ENCODE measurements around the gene FEZ2.

FEZ2 gene

DNA sequence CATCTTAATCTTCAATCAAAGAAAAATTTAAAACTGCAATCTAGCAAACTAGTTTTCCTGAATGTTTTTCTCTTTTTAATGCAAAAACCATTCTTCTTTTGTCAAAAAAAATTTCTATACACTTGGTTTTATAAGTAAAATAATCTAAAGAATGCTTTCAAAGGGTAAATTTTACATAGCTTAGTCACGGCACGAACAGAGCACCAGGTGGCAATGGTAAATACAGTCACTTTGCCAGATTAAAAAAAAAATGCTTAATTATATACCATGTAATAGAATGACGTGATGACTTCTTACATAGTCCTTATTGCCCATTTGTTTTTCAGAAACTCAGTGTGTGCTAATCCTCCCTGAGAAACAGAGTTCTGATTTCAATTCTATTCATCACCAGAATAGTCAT, 10.4 kb downstream of the FEZ2 start:
- H3K4me3 ChIP-seq (ENCODE audit: low read depth, low read length): no peak overlapping the region

DNA sequence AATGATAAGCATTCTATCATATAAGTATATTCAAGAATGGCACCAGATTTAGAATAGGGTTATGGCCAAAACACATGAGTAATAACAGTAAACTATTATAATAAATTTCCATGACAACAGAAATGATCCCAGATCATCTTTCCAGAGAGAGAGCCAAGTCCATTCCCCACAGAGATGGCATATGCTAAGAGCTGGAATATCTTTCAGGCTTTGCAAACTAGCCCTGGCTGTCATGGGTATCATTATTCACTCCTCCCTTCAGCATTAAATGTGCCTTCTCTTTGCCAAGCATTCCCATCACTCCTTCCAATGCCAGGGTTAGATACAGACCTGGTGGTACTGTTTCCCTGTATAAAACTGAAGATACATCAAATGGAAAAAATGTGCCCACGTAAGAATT, 10.9 kb downstream of the FEZ2 start:
- H3K4me3 ChIP-seq (ENCODE audit: low read depth, low read length): no peak overlapping the region

DNA sequence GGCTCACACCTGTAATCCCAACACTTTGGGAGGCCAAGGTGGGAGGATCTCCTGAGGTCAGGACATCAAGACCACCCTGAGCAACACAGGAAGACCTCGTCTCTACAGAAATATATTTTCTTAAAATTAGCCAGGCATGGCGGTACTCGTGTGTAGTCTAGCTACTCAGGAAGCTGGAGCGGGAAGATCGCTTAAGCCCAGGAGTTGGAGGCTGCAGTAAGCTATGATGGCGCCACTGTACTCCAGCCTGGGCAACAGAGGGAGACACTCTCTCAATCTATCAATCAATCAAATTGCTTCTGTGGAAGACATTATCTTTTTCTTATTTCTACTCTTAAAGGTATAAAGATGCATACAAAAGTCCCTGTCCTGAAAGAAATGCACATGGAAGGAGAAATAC, 11.3 kb downstream of the FEZ2 start:
- no peak overlapping the region for H3K4me3 ChIP-seq (ENCODE audit: low read depth, low read length)

DNA sequence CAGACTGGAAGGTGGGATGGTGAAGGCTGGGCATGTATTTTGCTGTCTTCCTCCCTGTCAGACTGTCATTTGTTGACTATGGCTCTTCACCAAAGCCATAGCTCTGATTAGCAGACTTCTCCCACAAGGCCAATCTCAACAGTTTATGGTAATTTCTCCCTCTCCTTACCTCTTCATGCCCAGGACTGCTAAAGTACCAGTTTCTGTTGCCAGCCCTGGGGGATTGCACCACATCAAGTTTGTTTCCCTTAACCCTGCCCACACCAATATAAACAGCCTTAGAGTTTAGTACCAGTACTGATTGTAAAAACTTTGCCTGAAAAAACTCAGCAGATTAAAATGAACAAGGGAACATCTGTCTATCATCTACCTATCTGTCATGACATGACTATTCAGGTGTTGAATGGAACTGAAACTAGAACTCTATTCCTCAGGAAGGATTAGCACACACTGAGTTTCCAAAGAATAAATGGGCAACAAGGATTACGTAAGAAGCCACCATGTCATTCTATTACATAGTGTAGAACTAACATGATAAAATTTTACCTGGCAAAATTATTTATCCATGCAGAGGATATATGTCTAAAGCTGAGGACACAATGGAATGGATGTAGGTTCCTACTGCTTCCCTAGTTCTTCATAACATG, 13.7 kb downstream of the FEZ2 start:
- H3K4me3 ChIP-seq (ENCODE audit: low read depth, low read length): no peak overlapping the region

DNA sequence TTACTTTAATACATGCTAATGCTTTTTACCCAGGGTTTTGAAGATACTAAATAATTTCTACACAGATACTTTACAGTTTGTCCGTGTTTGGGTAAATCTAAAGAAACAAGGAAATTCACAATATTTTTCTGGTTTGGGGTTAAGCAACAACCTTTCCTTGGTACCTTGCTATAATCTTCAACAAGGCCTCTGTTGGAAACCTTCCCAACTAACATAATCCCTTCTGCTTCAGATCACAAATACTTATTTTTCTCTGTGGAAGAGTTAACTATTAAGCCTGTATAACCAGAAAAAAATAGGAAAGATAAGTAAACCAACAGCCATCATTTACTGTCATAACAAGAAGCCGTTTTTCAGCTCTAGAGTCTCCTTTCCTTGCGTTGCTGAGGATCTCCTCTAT, 15.0 kb downstream of the FEZ2 start:
- H3K4me3 ChIP-seq (ENCODE audit: low read depth, low read length): no peak overlapping the region

GRCh38 chr2:36582538-36582937, 15.4 kb downstream of the FEZ2 start:
- H3K4me3 ChIP-seq (ENCODE audit: low read depth, low read length): no peak overlapping the region

DNA sequence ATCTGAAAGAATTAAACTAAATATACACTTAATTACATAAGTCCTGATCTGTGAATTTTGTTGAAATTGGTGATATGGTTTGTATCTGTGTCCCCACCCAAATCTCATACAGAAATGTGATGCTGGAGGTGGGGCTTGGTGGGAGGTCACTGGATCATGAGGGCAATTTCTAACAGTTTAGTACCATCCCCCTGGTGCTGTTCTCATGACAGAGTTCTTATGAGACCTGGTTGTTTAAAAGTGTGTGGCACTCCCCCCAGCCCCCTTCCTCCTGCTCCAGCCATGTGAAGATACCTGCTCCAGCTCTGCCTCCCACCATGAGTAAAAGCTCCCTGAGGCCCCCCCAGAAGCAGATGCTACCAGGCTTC, 18.7 kb downstream of the FEZ2 start:
- H3K4me3 ChIP-seq (ENCODE audit: low read depth, low read length): no peak overlapping the region

DNA sequence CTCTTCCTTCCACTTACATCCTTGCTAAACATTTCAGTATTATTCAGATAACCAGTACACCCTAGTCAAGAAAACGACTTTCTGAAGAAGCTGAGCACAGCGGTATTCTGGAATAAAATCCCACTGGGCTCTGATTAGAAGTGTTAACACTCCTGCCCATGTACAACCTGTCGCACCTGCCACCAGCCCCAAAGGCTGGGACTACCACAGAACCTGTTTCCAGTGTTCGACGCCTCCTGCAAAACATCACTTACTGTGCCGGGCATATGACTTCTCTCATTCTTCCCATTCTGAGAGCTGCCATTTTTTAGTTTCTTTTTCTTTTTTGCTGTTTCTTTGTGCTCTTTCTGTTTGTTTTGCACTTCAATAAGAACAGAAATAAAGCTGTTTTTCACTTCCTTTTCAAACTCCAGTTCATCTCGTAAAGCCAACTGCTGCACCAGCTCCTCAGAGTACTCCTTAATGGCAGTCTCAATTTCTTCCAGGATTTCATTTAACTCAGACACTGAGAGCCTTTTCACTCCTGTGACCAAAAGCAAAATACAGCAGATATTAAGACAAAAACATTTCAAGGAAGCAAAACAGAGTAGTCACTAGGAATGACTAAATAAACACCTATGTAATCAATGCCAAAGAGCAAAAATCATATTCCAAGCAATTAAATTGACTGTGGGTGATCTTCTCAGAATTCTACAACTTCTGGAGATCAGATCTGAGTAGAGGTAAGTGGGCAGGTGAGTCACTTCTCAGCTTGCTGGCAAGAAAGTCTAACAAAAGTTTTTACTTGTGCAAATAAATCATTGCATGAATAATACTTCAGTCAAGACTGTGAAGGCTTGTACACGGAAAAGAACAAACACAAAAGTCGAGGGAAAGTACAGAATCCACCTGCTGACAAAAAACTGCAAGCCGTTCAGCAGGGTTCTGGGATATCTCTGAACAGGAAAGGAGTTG, 19.3 kb downstream of the FEZ2 start:
- no peak overlapping the region for H3K4me3 ChIP-seq (ENCODE audit: low read depth, low read length)

DNA sequence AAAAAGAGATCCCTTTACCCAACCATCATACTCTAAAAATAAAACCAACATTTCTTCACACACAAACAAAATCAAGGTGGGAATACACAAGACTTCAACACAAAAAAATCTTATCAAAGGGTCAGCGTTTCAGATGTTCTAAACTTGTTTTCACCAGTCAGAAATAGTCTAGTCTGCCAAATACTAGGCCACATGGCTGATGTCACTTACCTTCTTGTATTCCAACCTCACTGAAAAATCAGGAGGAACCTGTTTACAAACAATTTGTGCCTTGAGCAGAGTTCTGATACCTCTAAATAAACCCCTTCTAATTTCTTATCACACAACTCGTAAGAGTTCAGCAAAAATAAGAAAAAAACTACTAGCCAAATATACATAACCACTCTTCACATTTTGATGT, 20.1 kb downstream of the FEZ2 start:
- H3K4me3 ChIP-seq (ENCODE audit: low read depth, low read length): no peak overlapping the region

- no peak overlapping the region for H3K4me3 ChIP-seq (ENCODE audit: low read depth, low read length)
Measured at GRCh38 chr2:36574560-36574959, 23.4 kb downstream of the FEZ2 start.

DNA sequence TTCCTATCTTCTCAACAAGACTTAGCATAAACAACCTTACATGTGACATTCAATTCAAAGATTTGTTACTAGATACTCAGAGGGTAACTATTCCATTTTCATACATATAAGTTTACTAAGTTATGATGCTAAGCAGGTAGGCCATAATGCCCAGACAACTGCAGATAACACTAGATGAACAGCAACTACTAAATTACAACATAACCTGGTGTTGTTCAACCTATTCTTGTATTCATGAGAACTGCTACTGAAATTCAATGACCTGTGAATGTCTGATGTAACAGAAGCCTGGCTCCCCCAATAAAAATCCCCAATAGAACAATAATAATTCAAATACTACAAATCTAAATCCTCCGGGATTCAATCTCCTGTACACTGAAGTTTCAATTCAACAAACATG, 24.8 kb downstream of the FEZ2 start:
- H3K4me3 ChIP-seq (ENCODE audit: low read depth, low read length): no peak overlapping the region

GRCh38 chr2:36572719-36573059, 25.3 kb downstream of the FEZ2 start:
- H3K4me3 ChIP-seq (ENCODE audit: low read depth, low read length): no peak overlapping the region

- H3K4me3 ChIP-seq (ENCODE audit: low read depth, low read length): no peak overlapping the region
Measured at GRCh38 chr2:36572054-36572718, 25.8 kb downstream of the FEZ2 start.

DNA sequence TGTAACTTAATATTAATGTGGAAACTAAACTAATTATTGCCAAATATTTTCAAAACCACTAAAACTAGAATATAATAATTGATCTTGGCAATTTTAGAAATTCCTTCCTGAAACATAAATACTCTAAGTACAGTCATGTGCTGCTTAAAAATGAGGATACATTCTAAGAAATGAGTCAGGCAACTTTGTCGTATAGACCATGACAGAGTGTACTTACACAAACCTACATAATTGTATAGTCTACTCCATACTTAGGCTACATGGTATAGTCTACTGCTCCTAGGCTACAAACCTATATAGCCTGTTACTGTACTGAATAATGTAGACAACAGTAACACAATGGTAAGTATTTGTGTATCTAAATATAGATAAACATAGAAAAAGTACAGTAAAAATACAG, 27.6 kb downstream of the FEZ2 start:
- no peak overlapping the region for H3K4me3 ChIP-seq (ENCODE audit: low read depth, low read length)

DNA sequence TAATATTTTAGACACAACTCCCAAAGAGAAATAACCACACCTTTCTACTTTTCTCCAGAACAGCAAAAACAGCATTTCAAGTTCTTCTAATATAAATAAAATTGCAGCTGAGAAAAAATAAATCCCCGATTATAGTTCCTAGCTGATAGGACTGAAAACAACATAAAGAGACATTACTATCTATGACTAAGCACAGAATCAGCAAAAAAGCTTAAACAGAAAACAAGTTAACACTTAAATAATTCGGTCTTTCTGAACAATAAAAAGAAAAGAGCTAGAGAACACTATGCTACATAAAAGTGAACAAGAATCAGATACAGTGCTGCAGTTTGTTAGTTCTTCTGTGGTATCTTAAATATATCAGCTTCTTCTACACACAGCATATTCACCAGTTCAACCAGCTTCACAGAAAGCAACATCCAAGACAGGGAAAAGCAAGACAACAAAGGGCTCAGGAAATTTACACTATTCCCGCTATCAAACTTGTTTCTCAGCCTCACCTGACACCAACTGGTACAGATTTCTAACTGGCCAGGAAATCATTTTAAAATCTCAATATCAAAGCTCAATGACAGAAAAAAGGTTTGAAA, 28.6 kb downstream of the FEZ2 start:
- H3K4me3 ChIP-seq (ENCODE audit: low read depth, low read length): no peak overlapping the region

GRCh38 chr2:36568516-36569246, 29.3 kb downstream of the FEZ2 start:
- H3K4me3 ChIP-seq (ENCODE audit: low read depth, low read length): no peak overlapping the region

DNA sequence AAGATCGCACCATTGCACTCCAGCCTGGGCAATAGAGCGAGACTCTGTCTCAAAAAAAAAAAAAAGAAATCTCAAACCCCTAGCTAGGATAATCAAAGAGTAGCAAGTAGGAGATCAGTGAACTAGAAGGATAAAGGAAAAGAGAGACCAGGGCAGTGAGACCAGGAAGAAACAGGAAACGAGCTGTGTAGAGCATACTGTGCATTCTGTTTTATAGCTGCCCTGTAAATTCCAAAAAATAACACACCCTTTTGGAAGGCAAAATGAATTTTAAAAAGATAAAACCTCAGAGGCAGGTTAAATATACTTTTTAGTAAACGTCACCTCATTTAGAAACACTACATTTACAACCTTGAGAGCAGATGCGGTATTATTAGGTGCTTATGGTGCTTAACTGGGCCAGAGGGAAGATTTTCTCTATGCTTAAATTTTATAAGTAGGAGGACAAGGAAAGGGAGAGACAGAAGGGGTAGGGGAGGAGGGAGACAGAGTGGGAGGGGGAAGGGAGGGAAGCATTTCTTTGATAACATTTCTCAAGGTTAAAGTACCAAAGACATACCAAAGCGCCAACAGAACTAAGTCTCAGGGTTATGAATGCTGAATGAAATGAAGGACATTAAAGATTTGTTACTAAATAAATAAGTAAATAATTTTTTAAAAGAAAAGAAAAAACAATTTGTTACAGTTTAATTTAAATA, 30.1 kb downstream of the FEZ2 start:
- no peak overlapping the region for H3K4me3 ChIP-seq (ENCODE audit: low read depth, low read length)

GRCh38 chr2:36566887-36567286, 31.1 kb downstream of the FEZ2 start:
- no peak overlapping the region for H3K4me3 ChIP-seq (ENCODE audit: low read depth, low read length)

GRCh38 chr2:36565712-36566111, 32.3 kb downstream of the FEZ2 start:
- no peak overlapping the region for H3K4me3 ChIP-seq (ENCODE audit: low read depth, low read length)

- H3K4me3 ChIP-seq (ENCODE audit: low read depth, low read length): no peak overlapping the region
Measured at GRCh38 chr2:36564377-36564930, 33.5 kb downstream of the FEZ2 start.
